ENCODE data around the gene TNIP2.
"Not testable (repeated sequence)": the region's sequence is repeated elsewhere in the genome, so short reads cannot be mapped to it uniquely, and the experiment has no call there.

TNIP2 gene

DNA sequence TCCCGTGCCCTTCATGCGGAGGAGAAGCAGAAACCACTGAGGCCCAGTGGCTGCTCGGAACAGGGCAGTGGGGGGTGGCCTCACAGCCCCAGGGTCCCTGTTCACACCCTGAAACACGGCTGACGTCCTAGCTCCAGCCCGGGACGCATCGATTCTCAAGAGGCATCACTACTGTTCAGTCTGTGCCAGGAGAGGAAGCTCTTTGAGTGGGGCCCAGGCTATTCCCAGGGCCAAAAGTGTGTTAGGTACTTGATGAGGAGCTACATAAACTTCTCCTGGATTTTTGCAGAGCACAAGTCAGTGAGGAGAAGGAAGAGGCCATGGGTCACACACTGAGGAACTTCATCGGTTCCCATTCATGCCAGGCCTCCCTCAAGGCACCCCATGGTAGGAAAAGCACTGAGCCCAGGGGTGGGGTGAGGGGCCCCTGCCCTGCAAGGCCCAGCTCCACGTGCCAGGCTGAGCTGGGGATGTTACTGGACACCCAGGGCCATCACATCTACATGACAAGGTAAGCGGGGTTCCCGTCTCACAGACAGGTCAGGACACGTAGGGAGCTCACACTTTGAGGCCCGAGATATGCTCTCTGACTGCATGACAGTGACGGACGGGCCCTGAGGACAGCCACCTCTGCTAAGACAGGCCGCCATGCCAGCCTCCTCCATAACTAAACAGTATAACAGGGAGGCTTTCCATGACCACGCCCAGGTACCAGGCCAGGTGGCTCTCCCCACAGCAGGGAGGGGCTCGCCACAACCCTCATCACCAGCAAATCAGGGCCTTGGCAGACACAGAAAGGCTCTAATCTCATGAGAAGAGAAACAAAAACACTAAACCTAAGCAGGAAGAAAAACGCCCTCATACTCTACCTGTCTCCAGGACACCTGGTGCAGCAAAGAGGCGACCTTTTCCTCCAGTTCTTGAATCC, 12.4 kb downstream of the TNIP2 start:
- no peaks in the 10 kb centered on the region for H3K9me3 ChIP-seq (ENCODE audit: control insufficient read depth, insufficient read depth, low read length)
- no peaks in the 10 kb centered on the region for H3K4me1 ChIP-seq (ENCODE audit: control insufficient read depth, insufficient read depth, low read length)
- H3K36me3 ChIP-seq (ENCODE audit: control insufficient read depth, insufficient read depth, low read length), result peaks cover 52% of the 10 kb centered on the region
- no peak overlapping the region for H3K9ac ChIP-seq (ENCODE audit: low read depth, low read length)
- no peak overlapping the region for H3K4me3 ChIP-seq (ENCODE audit: low read depth, low read length)
- no peaks in the 10 kb centered on the region for H3K27me3 ChIP-seq (ENCODE audit: control insufficient read depth, insufficient read depth, low read length)

DNA sequence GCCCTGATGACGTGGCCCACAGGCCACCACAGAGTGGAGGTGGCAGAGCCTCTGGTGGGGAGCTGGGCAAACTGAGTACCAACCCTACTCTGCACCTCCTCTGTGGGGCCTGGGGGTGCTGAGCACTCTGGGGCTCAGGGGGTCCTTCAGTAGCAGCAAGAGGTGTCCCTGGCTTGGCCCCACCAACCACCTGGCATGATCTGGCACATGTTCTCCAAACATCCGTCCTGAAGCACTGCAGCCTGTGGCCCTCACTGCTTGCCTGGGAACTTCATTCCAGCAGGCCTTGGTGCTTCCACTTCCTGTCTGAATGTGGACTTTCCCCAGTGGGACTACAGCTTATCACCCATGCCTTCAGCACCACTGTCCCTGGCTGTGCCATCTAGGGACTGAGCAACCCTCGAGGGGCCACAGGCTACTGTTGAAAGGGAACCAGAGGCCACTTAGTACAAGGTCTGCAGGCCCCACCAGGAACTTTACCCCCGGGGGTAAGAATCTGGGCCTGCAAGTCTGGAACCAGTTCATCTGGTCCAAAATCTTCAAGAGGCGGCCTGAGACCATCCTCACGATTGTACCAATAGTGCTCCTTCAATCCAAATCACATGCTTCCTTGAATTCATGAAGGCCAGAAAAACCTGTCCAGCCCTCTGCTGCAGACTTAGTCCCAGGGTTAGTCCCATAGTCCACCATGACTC, 13.2 kb downstream of the TNIP2 start:
- Histone ChIP-seq H3K36me3 (ENCODE audit: control insufficient read depth, insufficient read depth, low read length) (peaks cover 52% of the 10 kb centered on the region), H3K4me3 (ENCODE audit: low read depth, low read length) (no peak overlapping the region), H3K4me1 (ENCODE audit: control insufficient read depth, insufficient read depth, low read length) (no peaks in the 10 kb centered on the region), H3K27me3 (ENCODE audit: control insufficient read depth, insufficient read depth, low read length) (no peaks in the 10 kb centered on the region), H3K9me3 (ENCODE audit: control insufficient read depth, insufficient read depth, low read length) (no peaks in the 10 kb centered on the region), H3K9ac (ENCODE audit: low read depth, low read length) (no peak overlapping the region)

DNA sequence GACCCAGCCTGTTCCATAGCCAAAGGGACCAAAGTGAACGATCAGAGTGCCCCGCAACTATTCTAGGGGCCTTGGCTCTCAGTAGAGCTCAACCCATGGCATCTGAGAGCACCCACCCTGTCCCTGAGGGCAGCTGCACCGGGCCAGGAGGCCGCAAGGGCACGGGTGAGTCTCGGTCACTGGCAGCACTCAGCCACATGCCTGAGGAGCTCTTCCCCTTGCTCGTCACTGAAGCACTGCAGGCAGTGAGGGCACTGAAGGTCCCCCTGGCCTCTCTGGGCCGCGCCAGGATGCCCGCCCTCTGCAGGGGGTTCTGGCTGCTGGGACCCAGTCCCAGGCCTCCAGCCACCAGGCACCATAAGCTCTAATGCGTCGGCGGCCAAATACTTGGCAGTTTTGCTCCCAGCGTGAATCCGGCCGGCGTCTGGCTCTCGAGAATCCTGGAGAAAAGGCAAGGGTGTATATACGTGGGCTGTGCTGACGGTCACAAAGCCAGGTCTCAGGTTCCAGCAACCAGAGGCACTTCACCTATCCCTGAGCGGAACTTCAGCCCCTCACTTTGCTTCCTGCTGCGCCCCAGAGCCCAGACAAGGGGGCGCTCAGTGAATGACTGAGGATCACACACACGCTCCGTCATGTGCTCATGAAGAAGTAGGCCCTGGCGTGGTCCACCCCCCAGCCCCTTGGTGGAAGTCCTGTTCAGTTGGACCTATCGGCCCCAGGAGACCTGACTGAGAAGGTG, 13.9 kb downstream of the TNIP2 start:
- H3K4me3 ChIP-seq (ENCODE audit: low read depth, low read length), result no peak overlapping the region
- H3K36me3 ChIP-seq (ENCODE audit: control insufficient read depth, insufficient read depth, low read length), result peaks cover 47% of the 10 kb centered on the region
- H3K4me1 ChIP-seq (ENCODE audit: control insufficient read depth, insufficient read depth, low read length), result no peaks in the 10 kb centered on the region
- no peak overlapping the region for H3K9ac ChIP-seq (ENCODE audit: low read depth, low read length)
- no peaks in the 10 kb centered on the region for H3K27me3 ChIP-seq (ENCODE audit: control insufficient read depth, insufficient read depth, low read length)
- no peaks in the 10 kb centered on the region for H3K9me3 ChIP-seq (ENCODE audit: control insufficient read depth, insufficient read depth, low read length)

DNA sequence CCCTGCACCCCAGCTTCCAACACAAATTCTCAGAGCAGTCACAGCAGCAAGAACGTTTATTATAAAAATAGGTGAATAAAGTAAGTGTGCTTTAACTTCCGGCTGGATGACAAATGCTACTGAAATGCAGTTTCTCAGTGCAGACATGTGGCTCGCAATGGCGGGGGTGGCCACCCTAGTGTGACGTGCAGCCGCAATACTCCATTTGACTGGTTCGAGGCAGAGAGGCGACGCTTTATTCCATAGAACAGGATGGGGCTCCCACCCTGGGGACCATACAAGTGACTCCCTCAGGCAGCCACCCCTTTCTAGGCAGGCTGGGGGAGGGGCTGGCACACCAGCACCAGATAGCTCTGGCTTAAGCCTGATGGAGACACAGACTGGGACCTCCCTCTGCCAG, 14.5 kb downstream of the TNIP2 start:
- Histone ChIP-seq H3K4me3 (ENCODE audit: low read depth, low read length) (no peak overlapping the region), H3K27me3 (ENCODE audit: control insufficient read depth, insufficient read depth, low read length) (no peaks in the 10 kb centered on the region), H3K4me1 (ENCODE audit: control insufficient read depth, insufficient read depth, low read length) (no peaks in the 10 kb centered on the region), H3K9me3 (ENCODE audit: control insufficient read depth, insufficient read depth, low read length) (no peaks in the 10 kb centered on the region), H3K9ac (ENCODE audit: low read depth, low read length) (no peak overlapping the region), H3K36me3 (ENCODE audit: control insufficient read depth, insufficient read depth, low read length) (peaks cover 40% of the 10 kb centered on the region)

DNA sequence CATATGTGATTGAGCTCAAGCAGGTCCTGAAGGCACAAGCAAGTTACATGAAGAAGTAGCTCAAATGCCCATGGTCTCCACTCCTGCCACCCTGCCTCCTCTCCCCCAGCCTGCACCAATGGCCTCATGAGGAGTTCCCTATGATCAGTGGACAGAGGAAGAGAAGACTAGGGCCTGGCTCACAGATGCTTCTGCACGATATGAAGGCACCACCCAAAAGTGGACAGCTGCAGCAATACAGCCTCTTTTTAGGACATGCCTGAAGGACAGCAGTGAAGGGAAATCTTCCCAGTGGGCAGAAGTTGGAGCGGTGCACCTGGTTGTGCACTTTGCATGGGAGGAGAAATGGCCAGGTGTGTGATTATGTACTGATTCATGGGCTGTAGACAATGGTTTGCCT, 17.8 kb downstream of the TNIP2 start:
- peaks cover 17% of the 10 kb centered on the region for H3K36me3 ChIP-seq (ENCODE audit: control insufficient read depth, insufficient read depth, low read length)
- not testable (repeated sequence) for H3K27me3 ChIP-seq (ENCODE audit: control insufficient read depth, insufficient read depth, low read length); H3K4me3 ChIP-seq (ENCODE audit: low read depth, low read length); H3K9ac ChIP-seq (ENCODE audit: low read depth, low read length); H3K9me3 ChIP-seq (ENCODE audit: control insufficient read depth, insufficient read depth, low read length); H3K4me1 ChIP-seq (ENCODE audit: control insufficient read depth, insufficient read depth, low read length)

DNA sequence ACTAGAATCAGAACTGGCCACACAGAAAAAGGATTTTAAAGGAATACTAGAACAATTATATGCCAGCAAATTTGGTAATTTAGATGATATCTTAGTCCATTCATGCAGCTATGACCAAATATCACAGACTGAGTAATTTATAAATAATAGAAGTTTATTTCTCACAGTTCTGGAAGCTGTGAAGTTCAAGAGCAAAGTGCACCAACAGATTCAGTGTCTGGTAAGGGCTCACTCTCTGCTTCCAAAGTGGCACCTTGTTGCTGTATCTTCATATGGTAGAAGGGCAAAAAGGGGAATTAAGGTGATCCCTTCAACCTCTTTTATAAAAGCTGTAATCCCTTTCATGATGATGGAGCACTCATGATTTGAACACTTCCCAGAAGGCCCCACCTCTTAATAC, 20.3 kb downstream of the TNIP2 start:
- Histone ChIP-seq H3K36me3 (ENCODE audit: control insufficient read depth, insufficient read depth, low read length) (peaks cover 12% of the 10 kb centered on the region), H3K9me3 (ENCODE audit: control insufficient read depth, insufficient read depth, low read length) (no peaks in the 10 kb centered on the region), H3K4me1 (ENCODE audit: control insufficient read depth, insufficient read depth, low read length) (no peaks in the 10 kb centered on the region), H3K4me3 (ENCODE audit: low read depth, low read length) (no peak overlapping the region), H3K9ac (ENCODE audit: low read depth, low read length) (no peak overlapping the region), H3K27me3 (ENCODE audit: control insufficient read depth, insufficient read depth, low read length) (no peaks in the 10 kb centered on the region)

DNA sequence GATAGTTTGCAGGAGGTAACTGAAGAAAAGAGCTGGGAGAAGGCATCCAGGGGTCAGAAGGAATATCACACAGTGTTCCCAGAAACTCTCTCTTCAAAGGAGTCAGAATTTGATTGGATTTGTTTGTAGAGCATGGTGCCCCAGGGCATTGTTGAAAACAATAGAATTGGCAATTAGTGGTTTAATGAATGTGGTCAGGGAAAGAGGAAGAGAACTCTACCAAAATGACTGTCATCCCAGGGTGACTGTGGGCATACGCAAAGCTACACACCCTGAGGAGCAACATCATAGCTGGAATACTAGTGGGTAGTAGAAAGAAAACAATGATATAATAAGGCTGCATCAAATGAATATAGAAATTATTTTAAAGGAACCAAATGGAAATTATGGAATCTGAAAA, 21.5 kb downstream of the TNIP2 start:
- H3K9me3 ChIP-seq (ENCODE audit: control insufficient read depth, insufficient read depth, low read length), result no peaks in the 10 kb centered on the region
- H3K27me3 ChIP-seq (ENCODE audit: control insufficient read depth, insufficient read depth, low read length), result no peaks in the 10 kb centered on the region
- H3K4me3 ChIP-seq (ENCODE audit: low read depth, low read length), result no peak overlapping the region
- H3K4me1 ChIP-seq (ENCODE audit: control insufficient read depth, insufficient read depth, low read length), result no peaks in the 10 kb centered on the region
- no peak overlapping the region for H3K9ac ChIP-seq (ENCODE audit: low read depth, low read length)
- peaks cover 12% of the 10 kb centered on the region for H3K36me3 ChIP-seq (ENCODE audit: control insufficient read depth, insufficient read depth, low read length)

DNA sequence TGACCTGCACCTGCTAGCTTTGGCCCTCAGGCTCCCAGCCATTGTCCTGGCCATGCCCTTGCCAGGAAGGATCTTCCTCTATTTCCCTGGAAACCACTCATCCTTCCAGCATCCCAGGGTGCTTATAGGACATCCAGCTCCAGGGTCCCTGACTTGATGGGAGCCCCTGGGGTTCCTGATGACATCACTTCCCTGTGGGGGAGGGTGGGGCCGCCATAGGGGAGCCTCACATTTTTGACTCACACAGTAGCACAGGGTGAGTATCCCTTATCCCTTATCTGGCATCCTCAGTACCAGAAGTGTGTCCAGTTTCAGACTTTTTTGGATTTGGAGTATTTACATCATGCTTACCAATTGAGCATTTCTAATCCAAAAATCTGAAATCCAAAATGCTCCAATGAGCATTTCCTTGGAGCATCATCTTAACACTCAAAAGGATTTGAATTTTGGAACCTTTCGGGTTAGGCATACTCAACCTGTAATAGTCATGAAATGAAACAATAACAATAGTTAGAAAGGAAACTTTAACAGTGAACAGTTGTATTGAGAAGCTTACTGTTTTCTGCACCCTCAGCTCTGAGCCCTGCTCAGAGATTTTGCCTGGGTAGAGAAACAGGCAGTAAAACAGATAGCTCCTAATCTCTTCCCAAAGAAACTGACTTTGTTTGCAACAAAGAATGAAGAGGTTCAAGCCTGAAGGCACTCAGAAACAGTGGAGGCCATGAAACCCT, 22.1 kb downstream of the TNIP2 start:
- H3K9ac ChIP-seq (ENCODE audit: low read depth, low read length), result no peak overlapping the region
- H3K27me3 ChIP-seq (ENCODE audit: control insufficient read depth, insufficient read depth, low read length), result no peaks in the 10 kb centered on the region
- H3K9me3 ChIP-seq (ENCODE audit: control insufficient read depth, insufficient read depth, low read length), result no peaks in the 10 kb centered on the region
- H3K4me1 ChIP-seq (ENCODE audit: control insufficient read depth, insufficient read depth, low read length), result no peaks in the 10 kb centered on the region
- no peak overlapping the region for H3K4me3 ChIP-seq (ENCODE audit: low read depth, low read length)
- peaks cover 16% of the 10 kb centered on the region for H3K36me3 ChIP-seq (ENCODE audit: control insufficient read depth, insufficient read depth, low read length)

DNA sequence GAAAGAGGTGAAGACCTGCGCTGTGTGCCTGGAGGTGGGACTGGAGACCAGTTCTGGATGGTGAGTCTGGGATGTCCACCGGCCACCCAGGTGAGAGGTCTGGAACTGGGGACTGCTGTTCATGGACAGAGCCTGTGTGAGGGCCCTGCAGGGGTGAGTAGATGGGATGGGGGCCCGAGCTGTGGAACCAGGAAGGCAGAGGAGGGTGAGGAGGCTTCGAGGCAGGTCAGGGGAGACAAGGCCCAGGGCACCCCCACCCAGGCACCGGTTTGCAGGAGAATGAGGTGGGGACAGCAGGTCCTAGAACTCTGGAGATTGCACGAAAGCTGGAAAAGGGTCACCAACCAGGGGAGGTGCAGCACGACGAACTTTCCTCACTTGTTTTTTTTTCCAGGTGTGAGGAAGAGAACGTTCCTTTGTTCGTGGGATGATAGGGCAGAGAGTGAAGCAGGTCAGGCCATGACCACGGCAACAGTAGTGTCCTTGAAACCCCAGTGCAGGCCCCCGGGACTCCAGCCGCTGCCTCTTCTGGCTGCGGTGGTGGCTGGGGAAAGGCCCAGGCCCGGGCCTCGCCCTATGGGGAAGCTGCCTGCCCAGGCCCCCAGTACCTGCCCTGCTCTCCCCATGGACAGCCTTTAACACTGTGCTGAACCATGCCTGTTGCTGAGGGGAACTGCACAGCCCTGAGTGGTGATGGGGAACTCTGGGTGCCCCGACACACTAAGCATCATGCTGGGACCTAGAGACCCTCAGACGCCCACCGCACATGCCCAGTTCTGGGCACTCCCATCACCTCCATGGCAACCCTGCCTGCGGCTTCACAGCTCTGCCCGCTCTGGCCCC, 22.9 kb downstream of the TNIP2 start:
- H3K9ac ChIP-seq (ENCODE audit: low read depth, low read length), result no peak overlapping the region
- no peaks in the 10 kb centered on the region for H3K9me3 ChIP-seq (ENCODE audit: control insufficient read depth, insufficient read depth, low read length)
- peaks cover 18% of the 10 kb centered on the region for H3K36me3 ChIP-seq (ENCODE audit: control insufficient read depth, insufficient read depth, low read length)
- no peaks in the 10 kb centered on the region for H3K4me1 ChIP-seq (ENCODE audit: control insufficient read depth, insufficient read depth, low read length)
- no peak overlapping the region for H3K4me3 ChIP-seq (ENCODE audit: low read depth, low read length)
- H3K27me3 ChIP-seq (ENCODE audit: control insufficient read depth, insufficient read depth, low read length), result no peaks in the 10 kb centered on the region

DNA sequence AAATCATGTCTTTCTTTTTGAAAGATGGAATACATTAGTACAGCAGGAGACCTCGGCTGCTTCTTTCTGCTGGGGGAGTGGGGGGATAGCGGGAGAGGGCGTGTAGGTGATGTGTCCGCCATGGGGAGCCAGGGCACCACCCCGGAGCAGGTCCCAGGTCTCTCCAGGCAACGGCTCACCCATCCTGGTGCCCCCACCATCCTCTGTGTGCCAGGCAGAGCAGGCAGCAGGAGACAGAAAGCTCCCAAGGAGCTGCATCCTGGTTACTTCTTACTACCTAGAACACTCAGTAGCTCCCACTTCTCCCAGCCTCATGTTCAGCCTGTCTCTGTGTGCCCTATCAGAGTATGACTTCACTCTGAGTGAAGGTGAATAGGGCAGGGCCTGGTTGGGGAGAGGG, 23.6 kb downstream of the TNIP2 start:
- Histone ChIP-seq H3K9me3 (ENCODE audit: control insufficient read depth, insufficient read depth, low read length) (no peaks in the 10 kb centered on the region), H3K9ac (ENCODE audit: low read depth, low read length) (no peak overlapping the region), H3K4me1 (ENCODE audit: control insufficient read depth, insufficient read depth, low read length) (no peaks in the 10 kb centered on the region)

More for the DNA sequence above, 23.6 kb downstream of the TNIP2 start:
- no peaks in the 10 kb centered on the region for H3K27me3 ChIP-seq (ENCODE audit: control insufficient read depth, insufficient read depth, low read length)
- peaks cover 18% of the 10 kb centered on the region for H3K36me3 ChIP-seq (ENCODE audit: control insufficient read depth, insufficient read depth, low read length)
- H3K4me3 ChIP-seq (ENCODE audit: low read depth, low read length), result no peak overlapping the region
